Fibroblast of lung (primary cell): ENCODE results near the gene HDHD5.

ENCODE experiments used
- CTCF ChIP-seq, 2 donors: IDR thresholded peaks in 1 of 2; conservative IDR thresholded peaks in 1 of 2; 1 replicate in 1 of 2; 2 replicates in 1 of 2; pipeline ENCODE4 v1.5.1; 2011 to 2012; ENCODE audit warnings: low read length in 2 of 2, control low read depth in 1 of 2, inconsistent platforms in 1 of 2, low read depth in 1 of 2, mild to moderate bottlenecking in 1 of 2
- EZH2 ChIP-seq: IDR thresholded peaks from 2 replicates; pipeline ENCODE4 v1.5.1; 2012; ENCODE audit warnings: low read length, control low read depth, mild to moderate bottlenecking; ENCODE audit errors: missing control alignments

DNA sequence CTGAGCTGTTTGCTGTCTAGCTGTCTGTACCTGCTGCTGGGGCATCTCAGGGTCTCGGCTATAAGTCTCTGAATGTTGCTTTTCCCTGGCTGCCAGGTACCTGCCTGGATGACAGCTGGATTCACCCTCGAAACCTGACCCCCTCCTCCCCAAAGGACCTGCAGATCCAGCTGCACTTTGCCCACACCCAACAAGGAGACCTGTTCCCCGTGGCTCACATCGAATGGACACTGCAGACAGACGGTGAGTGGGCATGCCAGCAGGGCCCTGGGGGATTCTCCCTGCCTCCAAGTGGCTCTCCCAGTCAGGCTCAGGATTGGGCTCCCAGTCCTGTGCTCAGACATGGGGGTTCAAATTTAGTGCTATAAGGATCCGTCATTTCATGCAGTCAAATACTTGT lies 61.4 kb downstream of the HDHD5 start:
- no peak for TF ChIP-seq CTCF (conservative IDR thresholded peaks at IDR 0.05 in 1 of 2, IDR thresholded peaks at IDR 0.05 in 1 of 2; ENCODE audit: low read depth in 1 of 2, low read length in 2 of 2)
- TF ChIP-seq EZH2 = no peak
